ENCODE data around the gene TOGARAM2.

DNA sequence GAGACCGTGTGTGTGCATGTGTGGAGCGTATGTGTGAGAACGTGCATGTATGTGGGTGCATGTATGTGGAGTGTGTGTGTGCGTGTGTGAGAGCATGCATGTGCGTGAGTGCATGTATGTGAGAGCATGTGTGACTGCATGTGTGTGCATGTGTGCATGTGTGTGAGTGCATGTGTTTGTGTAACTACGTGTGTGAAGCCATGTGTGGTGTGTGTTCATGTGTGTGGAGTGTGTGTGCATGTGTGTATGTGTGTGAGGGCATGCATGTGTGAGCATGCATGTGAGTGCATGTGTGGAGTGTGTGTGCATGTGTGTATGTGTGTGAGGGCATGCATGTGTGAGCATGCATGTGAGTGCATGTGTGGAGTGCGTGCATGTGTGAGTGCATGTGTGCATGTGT is 24.2 kb downstream of the TOGARAM2 start:
- TF ChIP-seq CTCF (conservative IDR thresholded peaks at IDR 0.05; ENCODE audit: low read depth in 2 of 2) (no peak), POLR2AphosphoS5 (IDR thresholded peaks at IDR 0.05; ENCODE audit: low read depth) (no peak), EZH2 (IDR thresholded peaks at IDR 0.05; ENCODE audit: low read depth, unreplicated experiment) (no peak), EZH2phosphoT487 (IDR thresholded peaks at IDR 0.05; ENCODE audit: unreplicated experiment) (no peak), ZNF331 (CRISPR knock-in tag; IDR thresholded peaks at IDR 0.05; ENCODE audit: low read depth) (no peak), NANOG (IDR thresholded peaks at IDR 0.05; ENCODE audit: borderline replicate concordance) (no peak), ETS1 (IDR thresholded peaks at IDR 0.05) (no peak), CREB1 (CRISPR knock-in tag; IDR thresholded peaks at IDR 0.05; ENCODE audit: low read depth) (no peak), ZNF114 (CRISPR knock-in tag; IDR thresholded peaks at IDR 0.05) (no peak), JUNB (IDR thresholded peaks at IDR 0.05; ENCODE audit: unreplicated experiment) (no peak), STAT1 (IDR thresholded peaks at IDR 0.05; ENCODE audit: unreplicated experiment) (no peak), ZNF462 (CRISPR knock-in tag; IDR thresholded peaks at IDR 0.05) (no peak)
- TF ChIP-seq, protein P1, sequence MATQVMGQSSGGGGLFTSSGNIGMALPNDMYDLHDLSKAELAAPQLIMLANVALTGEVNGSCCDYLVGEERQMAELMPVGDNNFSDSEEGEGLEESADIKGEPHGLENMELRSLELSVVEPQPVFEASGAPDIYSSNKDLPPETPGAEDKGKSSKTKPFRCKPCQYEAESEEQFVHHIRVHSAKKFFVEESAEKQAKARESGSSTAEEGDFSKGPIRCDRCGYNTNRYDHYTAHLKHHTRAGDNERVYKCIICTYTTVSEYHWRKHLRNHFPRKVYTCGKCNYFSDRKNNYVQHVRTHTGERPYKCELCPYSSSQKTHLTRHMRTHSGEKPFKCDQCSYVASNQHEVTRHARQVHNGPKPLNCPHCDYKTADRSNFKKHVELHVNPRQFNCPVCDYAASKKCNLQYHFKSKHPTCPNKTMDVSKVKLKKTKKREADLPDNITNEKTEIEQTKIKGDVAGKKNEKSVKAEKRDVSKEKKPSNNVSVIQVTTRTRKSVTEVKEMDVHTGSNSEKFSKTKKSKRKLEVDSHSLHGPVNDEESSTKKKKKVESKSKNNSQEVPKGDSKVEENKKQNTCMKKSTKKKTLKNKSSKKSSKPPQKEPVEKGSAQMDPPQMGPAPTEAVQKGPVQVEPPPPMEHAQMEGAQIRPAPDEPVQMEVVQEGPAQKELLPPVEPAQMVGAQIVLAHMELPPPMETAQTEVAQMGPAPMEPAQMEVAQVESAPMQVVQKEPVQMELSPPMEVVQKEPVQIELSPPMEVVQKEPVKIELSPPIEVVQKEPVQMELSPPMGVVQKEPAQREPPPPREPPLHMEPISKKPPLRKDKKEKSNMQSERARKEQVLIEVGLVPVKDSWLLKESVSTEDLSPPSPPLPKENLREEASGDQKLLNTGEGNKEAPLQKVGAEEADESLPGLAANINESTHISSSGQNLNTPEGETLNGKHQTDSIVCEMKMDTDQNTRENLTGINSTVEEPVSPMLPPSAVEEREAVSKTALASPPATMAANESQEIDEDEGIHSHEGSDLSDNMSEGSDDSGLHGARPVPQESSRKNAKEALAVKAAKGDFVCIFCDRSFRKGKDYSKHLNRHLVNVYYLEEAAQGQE (IDR thresholded peaks at IDR 0.05; ENCODE audit: unreplicated experiment) = no peak

Data from GM23338 (cell line).